K562 (cell line): Measurements from ENCODE around the gene RALB. TPM values are rescaled to one million over a fixed set of nuclear protein-coding genes. Genes with fewer than 3 reads are reported as not detected.
A peak's percentile ranks its signal among the peaks of the same experiment; 100 is the strongest.

Experiments
- BACH1 ChIP-seq: fragments of 200-800 bp; sonication (Bioruptor generic); IDR thresholded peaks from 2 replicates; pipeline ENCODE4 v1.6.1; 2016; ENCODE audit warnings: missing genetic modification characterization, missing compliant biosample characterization
- CBX3 ChIP-seq, 2 experiments: IDR thresholded peaks; 1 replicate in 1 of 2; 2 replicates in 1 of 2; pipeline ENCODE4 v1.6.1; 2012; ENCODE audit warnings: inconsistent platforms in 2 of 2, low read length in 2 of 2, borderline replicate concordance in 1 of 2, control low read depth in 1 of 2
- E2F4 ChIP-seq: sonication (generic); formaldehyde crosslinking; IDR thresholded peaks from 2 replicates; pipeline ENCODE4 v1.8.0; 2022; ENCODE audit warnings: mild to moderate bottlenecking, low read depth, missing genetic modification reagents
- EGR1 ChIP-seq: fragments of 450-650 bp; conservative IDR thresholded peaks from 2 replicates; pipeline ENCODE4 v1.6.1; 2017; ENCODE audit warnings: mild to moderate bottlenecking
- FOXK2 ChIP-seq, 2 experiments: fragments of 450-650 bp; IDR thresholded peaks in 1 of 2; conservative IDR thresholded peaks in 1 of 2; 2 replicates each; pipeline ENCODE4 v1.6.1; 2016; ENCODE audit warnings: low read depth in 2 of 2, mild to moderate bottlenecking in 1 of 2
- HDAC3 ChIP-seq: fragments of 450-650 bp; IDR thresholded peaks from 2 replicates; pipeline ENCODE4 v1.6.1; 2018; ENCODE audit warnings: borderline replicate concordance, mild to moderate bottlenecking, moderate library complexity; ENCODE audit not compliant: partially characterized antibody
- HES1 ChIP-seq: fragments of 450-650 bp; IDR thresholded peaks from 2 replicates; pipeline ENCODE4 v1.6.1; 2016; ENCODE audit warnings: low read depth, mild to moderate bottlenecking, moderate library complexity
- PML ChIP-seq: IDR thresholded peaks from 2 replicates; pipeline ENCODE4 v1.6.1; 2012; ENCODE audit warnings: low read length, inconsistent platforms
- PURB ChIP-seq: sonication (generic); formaldehyde crosslinking; IDR thresholded peaks from 2 replicates; pipeline ENCODE4 v1.9.0; 2021; ENCODE audit warnings: low read depth, mild to moderate bottlenecking, missing genetic modification reagents
- REST ChIP-seq, 2 experiments: fragments of 450-650 bp; formaldehyde crosslinking in 1 of 2; IDR thresholded peaks; 2 replicates each; pipeline versions ENCODE4 v1.4.0 to v1.6.1; 2014 to 2020; ENCODE audit warnings: mild to moderate bottlenecking in 2 of 2, borderline replicate concordance in 1 of 2, low read depth in 1 of 2
- SAFB ChIP-seq: fragments of 200-400 bp; formaldehyde crosslinking; IDR thresholded peaks from 2 replicates; pipeline ENCODE4 v1.6.1; 2017; ENCODE audit warnings: low read depth, low read length, borderline replicate concordance
- SREBF2 ChIP-seq: sonication (generic); formaldehyde crosslinking; IDR thresholded peaks from 2 replicates; pipeline ENCODE4 v1.4.0; 2020; ENCODE audit warnings: mild to moderate bottlenecking, missing genetic modification reagents
- SRSF7 ChIP-seq: fragments of 200-400 bp; formaldehyde crosslinking; optimal IDR thresholded peaks from 2 replicates; pipeline ENCODE3; 2017; ENCODE audit warnings: mild to moderate bottlenecking, low read depth, low read length
- TEAD4 ChIP-seq, 2 experiments: sonication (generic) in 1 of 2; formaldehyde crosslinking in 1 of 2; IDR thresholded peaks; 2 replicates each; pipeline versions ENCODE4 v1.6.1 to v1.8.0; 2012 to 2022; ENCODE audit warnings: borderline replicate concordance in 1 of 2, inconsistent platforms in 1 of 2, low read length in 1 of 2, mild to moderate bottlenecking in 1 of 2, missing genetic modification reagents in 1 of 2
- polyA plus RNA-seq, 8 experiments: library from polyadenylated mRNA; depleted of rRNA in 4 of 8; stranded (reverse) in 5 of 8; unstranded in 3 of 8; fragments of >200 nt; fragmentation: Nextera tagmentation in 2 of 8; fragmentation: Illumina TruSeq in 1 of 8; extraction: Ambion mirVana in 2 of 8; extraction: Trizol in 1 of 8; gene quantifications; 2 replicates each; pipeline versions ENCODE4 v1.2.1 to v1.2.3, GENCODE V29; 2011 to 2014; ENCODE audit warnings: inconsistent platforms in 1 of 8, missing spikeins in 1 of 8
- total RNA-seq, 7 experiments: library from RNA; depleted of rRNA in 6 of 7; stranded (reverse); fragments of >200 nt in 6 of 7; fragmentation: Illumina TruSeq in 2 of 7; extraction: Trizol in 2 of 7; gene quantifications; 2 replicates each; pipeline versions ENCODE4 v1.2.1 to v1.2.3, GENCODE V29; 2011 to 2021; ENCODE audit warnings: low replicate concordance in 1 of 7

RALB gene
- total and polyA plus RNA-seq, 9 of the 15 experiments (the other 6 are each of a cell fraction or from before 2014, with no cell fraction given) = 14.8 to 65.6 (median 38.4) TPM

- TF ChIP-seq TEAD4 (IDR thresholded peaks at IDR 0.05; ENCODE audit: low read length) (peak; percentile 82), TEAD4 (CRISPR knock-in tag; IDR thresholded peaks at IDR 0.05; ENCODE audit: borderline replicate concordance) (no peak), PURB (CRISPR knock-in tag) (no peak), EGR1 (no peak), HDAC3 (peak; percentile 76), REST (IDR thresholded peaks at IDR 0.05; ENCODE audit: borderline replicate concordance) (no peak; the same call in 1 of the 2 replicates), REST (CRISPR knock-in tag; IDR thresholded peaks at IDR 0.05; ENCODE audit: low read depth) (no peak), SRSF7 (no peak), HES1 (0 out of 2 replicates have a peak, but pooled peaks have one; percentile 47), E2F4 (CRISPR knock-in tag) (no peak), SREBF2 (CRISPR knock-in tag) (no peak), BACH1 (tag) (no peak), CBX3 (IDR thresholded peaks at IDR 0.05; ENCODE audit: borderline replicate concordance in 1 of 2, low read length in 2 of 2) (0 out of 3 replicates have a peak, but pooled peaks of 1 of the 2 experiments have one; percentile 19), SAFB (no peak), FOXK2 (conservative IDR thresholded peaks at IDR 0.05 in 1 of 2, IDR thresholded peaks at IDR 0.05 in 1 of 2; ENCODE audit: low read depth in 2 of 2) (no peak), PML (0 out of 2 replicates have a peak, but pooled peaks have one; percentile 29)
These were observed 39.0 kb downstream of the RALB start (continued) for GRCh38 chr2:120291401-120292311.
